GM18508 (cell line): Measurements from ENCODE around the gene MYOM1.

Source experiments
- ATAC-seq: cut with Tn5 transposase; IDR thresholded peaks from one replicate; pipeline ENCODE4 v1.9.1; 2021; ENCODE audit warnings: moderate number of reproducible peaks; ENCODE audit not compliant: insufficient read depth, unreplicated experiment

MYOM1 gene

DNA sequence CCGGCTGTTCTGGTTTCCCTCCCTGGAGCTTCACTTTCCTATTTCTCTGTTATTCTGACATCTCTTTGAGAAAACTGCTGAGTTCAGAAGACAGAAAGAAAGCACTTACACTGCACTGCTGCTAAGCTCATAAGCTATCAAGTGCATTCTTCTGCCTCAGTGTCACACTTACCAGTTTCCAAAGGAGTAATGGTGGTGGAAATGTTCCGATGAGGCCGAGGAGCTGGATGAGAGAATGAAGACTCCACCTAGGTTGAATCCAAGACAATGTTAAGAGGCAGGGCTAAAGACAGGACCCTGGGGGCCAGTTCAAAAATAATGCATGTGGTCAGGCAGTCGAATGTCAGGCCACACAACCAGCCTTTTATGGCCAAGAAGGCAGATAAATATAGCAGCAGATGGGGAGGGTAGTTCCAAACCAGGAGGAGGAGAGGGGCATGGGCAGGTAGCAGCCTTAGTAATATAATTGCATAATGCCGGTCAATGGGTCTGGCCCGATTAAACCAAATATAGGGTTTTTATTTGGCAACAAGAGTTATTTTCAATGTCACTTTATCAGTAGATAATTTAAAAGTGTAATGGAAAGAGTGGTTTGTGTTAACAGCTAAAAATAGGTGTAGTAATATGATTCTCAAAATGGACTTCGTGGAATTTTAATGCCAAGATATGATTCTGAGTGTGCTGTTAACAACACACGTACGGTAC is at the start of gene MYOM1:
Gene MYOM1, minus strand, starts transcription at position 338 of the 705 bp plus-strand sequence. CDS start 4,745 bp downstream, outside the sequence.
- ATAC-seq: no peak

DNA sequence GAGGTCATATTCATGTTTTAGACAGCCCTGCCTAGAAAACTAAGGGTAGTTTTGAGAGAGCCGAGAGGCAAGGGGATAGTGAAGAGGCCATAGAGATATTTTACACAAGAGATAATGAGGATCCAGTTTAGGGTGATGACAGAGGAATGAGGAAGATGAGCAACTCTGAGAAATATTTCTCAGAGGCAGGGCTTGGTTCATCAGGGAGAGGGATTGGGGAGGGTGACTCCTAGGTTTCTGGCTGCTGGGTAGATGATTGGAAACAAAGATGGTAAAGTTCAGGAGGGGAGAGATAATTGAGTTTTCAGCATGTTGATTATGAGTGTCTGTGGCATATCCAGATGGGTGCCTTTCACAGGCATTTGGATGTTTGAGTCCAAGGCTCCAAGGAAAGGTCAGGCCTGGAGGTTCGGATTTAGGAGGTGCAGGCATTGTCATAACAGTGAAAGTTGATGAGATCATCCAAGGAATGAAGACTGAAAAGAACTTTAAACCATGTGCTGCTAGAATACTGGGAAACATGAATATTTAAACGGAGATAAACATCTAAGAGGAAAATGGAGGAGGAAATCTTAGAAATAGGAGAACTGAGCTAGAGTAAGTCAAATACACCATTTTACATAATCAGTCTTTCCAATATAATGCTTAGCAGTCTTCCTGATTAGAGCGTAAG is 49.6 kb upstream of the MYOM1 start:
- no peak for ATAC-seq

DNA sequence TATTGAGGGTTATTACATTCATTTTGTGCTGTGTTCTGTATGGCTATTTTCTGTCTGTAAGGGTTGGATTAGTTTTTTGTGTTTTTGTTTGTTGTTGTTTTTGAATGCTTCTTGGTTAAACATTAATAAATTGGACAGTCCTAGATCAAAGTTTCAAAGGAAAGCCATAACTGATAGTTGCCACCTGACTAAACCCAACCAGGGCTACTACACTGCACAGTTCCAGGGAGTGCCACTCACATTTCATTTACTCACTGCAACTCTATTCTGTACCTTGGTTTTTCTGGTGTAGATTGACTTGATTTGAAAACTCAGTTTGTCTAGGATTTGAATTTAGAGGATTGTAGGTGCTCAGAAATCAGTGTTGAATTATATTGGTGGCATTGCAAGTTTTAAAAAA is 48.5 kb upstream of the MYOM1 start:
- ATAC-seq: no peak

DNA sequence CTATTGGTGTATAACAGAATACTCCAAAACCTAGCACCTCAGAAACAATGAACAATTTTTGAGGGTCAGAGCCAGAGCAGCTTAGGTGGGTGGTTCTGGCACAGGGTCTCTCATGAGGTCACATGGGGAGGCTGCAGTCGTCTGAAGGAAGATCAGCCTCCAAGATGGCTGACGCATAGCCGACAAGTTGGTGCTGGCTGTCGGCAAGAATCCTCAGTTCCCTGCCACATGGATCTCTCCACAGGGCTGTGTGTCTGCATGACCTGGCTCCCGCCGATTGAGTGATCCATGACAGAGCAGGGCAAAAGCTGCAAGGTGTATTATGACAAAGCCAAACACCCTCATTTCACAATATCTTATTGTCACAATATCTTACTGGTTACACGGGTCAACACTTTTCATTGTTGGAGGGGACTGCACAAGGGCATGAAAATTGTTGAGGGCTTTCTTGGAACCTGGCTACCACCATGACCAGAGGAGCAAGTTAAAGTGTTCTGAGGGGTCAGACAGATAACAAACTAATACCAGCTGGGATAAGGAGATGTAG is 46.4 kb upstream of the MYOM1 start:
- ATAC-seq: no peak

- no peak for ATAC-seq
These were observed 45.8 kb upstream of the MYOM1 start for GRCh38 chr18:3265564-3266033.

DNA sequence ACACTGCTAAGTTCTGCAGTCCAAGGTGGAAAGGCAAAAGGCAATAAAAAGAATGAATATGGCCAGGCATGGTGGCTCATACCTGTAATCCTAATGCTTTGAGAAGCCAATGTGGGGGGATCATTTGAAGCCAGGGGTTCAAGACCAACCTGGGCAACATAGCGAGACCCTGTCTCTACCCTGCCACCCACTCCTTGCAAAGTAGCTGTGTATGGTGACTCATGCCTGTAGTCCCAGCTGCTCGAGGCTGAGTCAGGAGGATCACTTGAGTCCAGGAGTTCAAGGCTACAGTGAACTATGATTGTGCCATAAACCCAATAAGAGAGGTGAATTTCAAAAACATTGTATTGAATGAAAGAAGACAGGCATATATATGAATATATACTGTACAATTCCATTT is 44.6 kb upstream of the MYOM1 start:
- no peak for ATAC-seq

GRCh38 chr18:3263132-3263700 is 43.4 kb upstream of the MYOM1 start:
- ATAC-seq: no peak

GRCh38 chr18:3262234-3263131 is 42.7 kb upstream of the MYOM1 start:
- peak; percentile 12 for ATAC-seq

DNA sequence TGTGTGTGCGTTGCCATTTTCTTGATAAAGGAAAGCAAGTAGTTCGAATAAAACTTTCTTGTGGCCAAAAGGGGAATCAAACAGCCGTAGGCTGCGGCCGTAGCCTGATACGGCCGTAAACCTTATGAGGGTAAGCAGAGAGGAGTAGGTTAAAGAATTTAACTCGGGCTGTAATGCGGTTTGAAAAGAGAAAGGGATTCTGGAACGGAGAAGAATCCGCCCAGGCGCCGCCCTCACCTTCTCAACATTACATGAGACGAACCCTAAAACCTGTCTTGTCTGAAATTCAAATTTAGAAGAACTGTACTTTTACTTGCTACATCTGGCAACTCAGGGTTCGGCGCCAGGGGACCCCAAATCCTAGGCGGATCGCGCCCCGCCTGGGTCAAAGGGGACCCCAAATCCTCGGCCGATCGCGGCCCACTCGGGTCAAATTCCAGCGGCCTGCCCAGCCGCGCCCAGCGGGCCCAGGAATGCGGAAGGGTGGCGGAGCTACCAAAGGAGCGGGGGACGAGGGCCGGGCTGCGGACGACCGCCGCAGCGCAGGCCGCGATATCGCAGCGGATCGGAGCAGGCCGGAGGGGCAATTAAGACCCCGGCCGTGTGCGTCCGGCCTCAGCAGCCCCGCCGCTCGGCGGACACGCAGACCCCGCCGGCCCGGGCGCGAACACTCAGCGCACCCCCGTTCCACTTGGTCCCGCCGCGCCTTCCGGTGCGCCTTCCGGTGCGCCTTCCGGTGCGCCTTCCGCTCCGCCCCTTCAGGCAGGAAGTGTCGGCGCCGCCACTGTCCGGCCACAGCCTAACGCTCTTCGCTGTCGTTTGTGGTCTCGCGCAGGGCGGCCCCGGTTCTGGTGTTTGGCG is 41.8 kb upstream of the MYOM1 start, which contains the start of gene MYL12B:
Gene MYL12B, plus strand, starts transcription at position 761 of the 861 bp plus-strand sequence. CDS start 10,766 bp downstream, outside the sequence.
- ATAC-seq: peak; percentile 59

DNA sequence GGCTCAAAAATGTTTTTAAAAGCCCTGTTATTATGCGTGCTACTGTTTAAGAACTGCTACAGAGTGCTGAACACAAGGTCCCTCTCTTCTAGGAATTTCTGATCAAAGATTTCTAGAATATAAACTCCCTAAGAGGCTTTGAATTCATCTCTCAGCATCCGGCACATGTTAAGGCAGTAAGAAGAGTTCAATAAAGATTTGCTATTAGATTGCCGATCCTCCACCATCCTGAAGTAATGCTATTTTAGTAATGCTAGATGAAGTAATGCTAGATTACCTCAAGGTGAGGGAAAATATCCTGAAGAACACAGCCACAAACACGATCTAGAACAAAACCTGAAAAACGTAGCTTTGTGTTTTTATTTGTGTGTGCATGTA is 41.2 kb upstream of the MYOM1 start:
- ATAC-seq: no peak

DNA sequence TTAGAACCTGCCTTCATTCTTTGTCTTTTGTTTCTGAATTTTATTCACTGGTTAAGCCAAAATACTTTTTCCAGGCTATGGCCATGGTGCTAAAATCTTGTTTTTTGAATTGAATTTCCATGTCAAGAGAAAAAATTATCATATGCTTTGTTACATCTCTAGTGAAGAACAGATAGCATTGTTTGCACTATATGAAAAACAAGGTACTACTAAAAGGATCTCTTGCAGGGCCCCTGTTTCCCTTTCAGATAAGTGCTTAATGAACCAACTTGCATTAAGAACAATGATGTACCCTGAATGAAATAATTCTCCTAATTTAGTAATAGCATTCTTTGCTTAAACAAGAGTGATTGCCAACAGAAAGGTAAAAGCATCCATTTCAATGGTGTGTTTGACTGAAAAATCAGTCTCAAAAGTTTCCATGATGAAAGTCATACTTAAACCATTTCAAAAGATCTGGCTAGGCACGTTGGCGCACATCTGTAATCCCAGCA is 37.9 kb upstream of the MYOM1 start:
- no peak for ATAC-seq

GRCh38 chr18:3256693-3257626 is 37.2 kb upstream of the MYOM1 start:
- no peak for ATAC-seq

- ATAC-seq: no peak
These were observed 35.9 kb upstream of the MYOM1 start for GRCh38 chr18:3255611-3256165.

GRCh38 chr18:3254725-3255124 is 35.0 kb upstream of the MYOM1 start:
- ATAC-seq: no peak

- no peak for ATAC-seq
These were observed 33.1 kb upstream of the MYOM1 start for GRCh38 chr18:3252843-3253242.

DNA sequence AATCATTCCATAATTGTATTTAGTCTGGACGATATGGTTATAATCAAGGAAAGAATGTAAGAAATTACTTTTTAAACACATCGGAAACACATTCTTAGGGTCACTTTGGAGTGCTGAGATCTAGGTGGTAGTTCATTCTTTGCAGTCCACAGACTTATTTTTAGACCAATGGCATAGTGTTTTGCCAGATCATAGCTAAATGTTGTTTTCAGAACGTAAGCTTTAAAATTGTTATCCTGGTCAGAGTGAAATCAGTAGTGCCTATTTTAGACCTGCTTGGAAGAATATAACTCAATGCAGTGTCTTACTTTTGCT is 32.2 kb upstream of the MYOM1 start:
- ATAC-seq: no peak

GRCh38 chr18:3251249-3251962 is 31.6 kb upstream of the MYOM1 start:
- no peak for ATAC-seq
